AG09319 (cell line): ENCODE data around the gene PRCP.

ENCODE experiments used
- DNase-seq: peaks from one replicate; pipeline ENCODE4 v3.0.0-alpha.2; 2010; ENCODE audit warnings: low read depth; ENCODE audit errors: extremely low read depth
- TF ChIP-seq, protein P1 (sequence below): IDR thresholded peaks from 2 replicates; pipeline ENCODE4 v1.5.1; 2011; ENCODE audit warnings: low read depth, mild to moderate bottlenecking, inconsistent platforms, low read length, moderate library complexity

PRCP gene

DNA sequence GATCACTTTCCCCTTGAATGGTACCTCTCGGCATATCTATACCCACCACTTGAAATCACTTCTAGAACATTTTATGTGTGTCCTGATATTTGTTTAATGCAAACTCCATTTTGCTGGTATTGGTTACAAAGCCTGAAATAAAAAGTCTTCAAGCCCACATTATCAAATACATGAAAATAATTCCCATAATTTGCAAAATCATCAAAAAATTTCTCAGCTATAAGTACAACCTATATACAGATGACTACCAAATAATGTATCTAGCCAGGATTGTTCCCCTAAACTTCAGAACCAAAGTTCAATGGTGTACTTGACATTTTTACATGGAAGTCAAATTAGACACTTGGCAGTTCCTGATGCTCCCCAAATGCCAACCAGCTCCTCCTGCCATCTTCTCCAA, 71.8 kb downstream of the PRCP start:
- TF ChIP-seq, protein P1, sequence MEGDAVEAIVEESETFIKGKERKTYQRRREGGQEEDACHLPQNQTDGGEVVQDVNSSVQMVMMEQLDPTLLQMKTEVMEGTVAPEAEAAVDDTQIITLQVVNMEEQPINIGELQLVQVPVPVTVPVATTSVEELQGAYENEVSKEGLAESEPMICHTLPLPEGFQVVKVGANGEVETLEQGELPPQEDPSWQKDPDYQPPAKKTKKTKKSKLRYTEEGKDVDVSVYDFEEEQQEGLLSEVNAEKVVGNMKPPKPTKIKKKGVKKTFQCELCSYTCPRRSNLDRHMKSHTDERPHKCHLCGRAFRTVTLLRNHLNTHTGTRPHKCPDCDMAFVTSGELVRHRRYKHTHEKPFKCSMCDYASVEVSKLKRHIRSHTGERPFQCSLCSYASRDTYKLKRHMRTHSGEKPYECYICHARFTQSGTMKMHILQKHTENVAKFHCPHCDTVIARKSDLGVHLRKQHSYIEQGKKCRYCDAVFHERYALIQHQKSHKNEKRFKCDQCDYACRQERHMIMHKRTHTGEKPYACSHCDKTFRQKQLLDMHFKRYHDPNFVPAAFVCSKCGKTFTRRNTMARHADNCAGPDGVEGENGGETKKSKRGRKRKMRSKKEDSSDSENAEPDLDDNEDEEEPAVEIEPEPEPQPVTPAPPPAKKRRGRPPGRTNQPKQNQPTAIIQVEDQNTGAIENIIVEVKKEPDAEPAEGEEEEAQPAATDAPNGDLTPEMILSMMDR, result no peak
- no peak for DNase-seq

DNA sequence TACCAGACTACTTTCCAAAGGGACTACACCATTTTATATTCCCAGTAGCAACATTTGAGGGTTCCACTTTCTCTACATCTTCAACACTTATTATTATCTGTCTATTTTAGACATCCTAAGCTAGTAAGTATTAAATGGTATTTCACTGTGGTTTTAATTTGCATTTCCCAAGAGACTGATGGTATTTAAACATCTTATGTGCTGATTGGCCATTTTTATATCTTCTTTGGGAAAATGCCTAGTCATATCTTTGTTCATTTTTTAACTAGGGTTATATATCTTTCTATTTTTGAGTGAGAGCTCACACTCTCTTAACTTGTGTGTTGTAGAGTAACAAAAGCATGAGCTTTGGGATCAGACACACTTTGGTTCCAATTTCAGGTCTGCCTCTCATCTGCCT, 73.7 kb downstream of the PRCP start:
- TF ChIP-seq, protein P1, result no peak
- DNase-seq, result no peak

- no peak for DNase-seq
- TF ChIP-seq, protein P1, result no peak
Measured at GRCh38 chr11:82823647-82824619, 76.3 kb downstream of the PRCP start.

GRCh38 chr11:82818409-82819043, 81.7 kb downstream of the PRCP start:
- TF ChIP-seq, protein P1, result no peak
- DNase-seq, result no peak

DNA sequence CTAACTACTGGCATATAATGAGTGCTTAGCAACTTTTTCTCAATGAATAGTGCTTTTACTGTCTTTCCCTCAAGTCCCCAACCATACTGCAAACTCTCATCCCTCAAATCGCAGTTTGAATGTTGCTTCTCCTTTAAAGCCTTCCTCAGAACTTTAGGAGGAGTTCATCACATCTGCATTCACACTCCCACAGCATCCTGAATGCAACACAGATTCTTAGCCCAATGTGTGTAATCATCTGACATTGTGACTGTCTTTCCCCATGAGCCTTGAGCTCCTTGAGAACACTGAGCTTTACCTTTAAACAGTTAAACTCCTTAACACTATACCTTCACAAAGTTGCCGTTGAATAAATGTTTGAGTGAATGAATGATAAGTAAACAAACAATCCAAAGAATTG, 84.8 kb downstream of the PRCP start:
- TF ChIP-seq, protein P1, result no peak
- DNase-seq, result no peak

DNA sequence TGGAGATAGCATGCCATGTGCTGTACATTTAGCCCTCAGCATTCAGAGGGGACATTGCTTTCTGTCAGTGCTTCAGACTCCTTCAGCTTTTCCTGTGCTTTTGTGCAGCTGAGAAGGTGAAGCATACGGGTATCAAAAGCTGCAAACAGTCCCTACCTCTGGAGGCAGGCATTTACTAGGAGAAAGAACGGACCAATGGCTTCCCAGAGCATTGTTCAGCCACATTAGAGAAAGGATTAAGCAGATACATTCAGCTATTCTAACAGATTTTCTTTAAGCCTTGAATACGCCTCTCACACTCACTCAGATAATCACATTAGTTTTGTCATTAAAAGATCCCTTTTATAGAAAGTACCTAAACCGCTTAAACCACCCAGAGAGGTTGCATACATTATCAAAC, 85.9 kb downstream of the PRCP start:
- TF ChIP-seq, protein P1, result no peak
- no peak for DNase-seq

- DNase-seq, result no peak
- TF ChIP-seq, protein P1, result no peak
Measured at GRCh38 chr11:82811369-82811768, 88.9 kb downstream of the PRCP start.
